Prostate gland (tissue), 2 donors: ENCODE measurements around the gene KCNG1. TPM values are rescaled to one million over a fixed set of nuclear protein-coding genes. Genes with fewer than 3 reads are reported as not detected.

Source experiments
- DNase-seq: peaks from one replicate; pipeline ENCODE4 v3.0.0-alpha.2; 2019; ENCODE audit warnings: low spot score
- H3K27ac ChIP-seq, 2 donors: fragments of 200-600 bp; sonication (generic); 2 replicates each; pipeline ENCODE4 v1.5.1; 2017 to 2019
- H3K27me3 ChIP-seq: fragments of 200-600 bp; sonication (generic); replicated peaks from 2 replicates; pipeline ENCODE4 v1.5.1; 2019; ENCODE audit not compliant: insufficient read depth
- H3K36me3 ChIP-seq, 2 donors: fragments of 200-600 bp; sonication (generic); 1 replicate in 1 of 2; 2 replicates in 1 of 2; pipeline versions ENCODE4 v1.5.1 to v1.8.1; 2017 to 2019
- H3K4me1 ChIP-seq: fragments of 200-600 bp; sonication (generic); replicated peaks from 2 replicates; pipeline ENCODE4 v1.5.1; 2019
- H3K4me3 ChIP-seq, 2 donors: fragments of 200-600 bp; sonication (generic); 2 replicates each; pipeline ENCODE4 v1.5.1; 2017 to 2019
- H3K9me3 ChIP-seq: fragments of 200-600 bp; sonication (generic); 2 replicates; pipeline ENCODE4 v1.5.1; 2017
- POLR2A ChIP-seq: fragments of 450-650 bp; IDR thresholded peaks from one replicate; pipeline ENCODE4 v1.6.1; 2016; ENCODE audit warnings: antibody characterized with exemption, mild to moderate bottlenecking
- POLR2AphosphoS5 ChIP-seq: sonication (generic); formaldehyde crosslinking; IDR thresholded peaks from one replicate; pipeline ENCODE4 v1.6.1; 2017; ENCODE audit warnings: antibody characterized with exemption
- WGBS: methylation state at CpG from one replicate; pipeline ENCODE4 v1.1.5; 2018; 5-methylcytosine and 5-hydroxymethylcytosine counted together
- intact Hi-C: fragments of 100-400 bp; cut with DNase I; formaldehyde crosslinking; loops from one replicate; pipeline ENCODE4 v1.14.2; 2022
- total RNA-seq, 2 donors: library from RNA; depleted of rRNA; stranded (reverse); fragments of >200 nt; gene quantifications; one replicate each; pipeline ENCODE4 v1.1.0, GENCODE V29; 2016
- TF ChIP-seq, protein P1 (sequence below), 4 experiments: fragments of 200-600 bp in 2 of 4; fragments of 450-650 bp in 2 of 4; sonication (generic) in 2 of 4; IDR thresholded peaks; 1 replicate in 3 of 4; 2 replicates in 1 of 4; pipeline ENCODE4 v1.5.1; 2016 to 2019; ENCODE audit warnings: antibody characterized with exemption in 4 of 4, mild to moderate bottlenecking in 2 of 4, moderate library complexity in 2 of 4

The KCNG1 gene
- total RNA-seq, 2 donors from 2014 or later = 6.8 to 57.9 TPM

DNA sequence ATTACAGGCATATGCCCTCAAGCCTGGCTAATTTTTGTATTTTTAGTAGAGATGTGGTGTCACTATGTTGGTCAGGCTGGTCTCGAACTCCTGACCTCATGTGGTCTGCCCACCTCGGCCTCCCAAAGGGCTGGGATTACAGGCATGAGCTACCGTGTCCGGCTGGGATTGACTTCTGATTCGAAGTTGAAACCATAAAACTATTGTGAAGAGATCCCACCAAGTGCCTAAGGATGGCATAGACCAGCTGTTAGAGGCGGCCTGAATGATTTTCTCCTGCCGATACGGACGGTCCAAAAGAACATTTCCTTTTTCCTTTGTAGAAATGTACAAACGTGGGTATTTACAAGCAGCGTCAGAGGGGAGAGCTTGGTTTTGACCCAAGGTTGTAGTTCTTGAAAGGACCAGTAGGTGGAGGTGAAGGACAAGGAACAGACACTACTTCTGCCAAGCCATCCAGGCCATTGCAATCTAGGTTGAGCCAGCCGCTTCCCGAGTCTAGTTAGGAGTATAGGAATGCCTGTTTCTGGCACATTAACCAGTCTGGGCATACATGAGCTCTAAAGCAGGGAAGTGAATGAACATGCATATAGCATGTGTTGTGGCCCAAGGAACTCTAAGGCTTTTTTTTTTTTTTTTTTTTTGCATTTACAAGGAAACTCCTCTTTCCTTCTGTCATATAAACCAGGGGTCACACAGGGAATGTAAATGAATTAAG lies 35.3 kb downstream of the KCNG1 start:
- Histone ChIP-seq H3K27me3 (no peaks in the 10 kb centered on the region), H3K9me3 (no peaks in the 10 kb centered on the region), H3K36me3 (no peaks in the 10 kb centered on the region), H3K27ac (peak overlapping the region in 1 of 2 donors; percentile 17), H3K4me1 (no peaks in the 10 kb centered on the region), H3K4me3 (no peak overlapping the region)
- TF ChIP-seq, protein P1, sequence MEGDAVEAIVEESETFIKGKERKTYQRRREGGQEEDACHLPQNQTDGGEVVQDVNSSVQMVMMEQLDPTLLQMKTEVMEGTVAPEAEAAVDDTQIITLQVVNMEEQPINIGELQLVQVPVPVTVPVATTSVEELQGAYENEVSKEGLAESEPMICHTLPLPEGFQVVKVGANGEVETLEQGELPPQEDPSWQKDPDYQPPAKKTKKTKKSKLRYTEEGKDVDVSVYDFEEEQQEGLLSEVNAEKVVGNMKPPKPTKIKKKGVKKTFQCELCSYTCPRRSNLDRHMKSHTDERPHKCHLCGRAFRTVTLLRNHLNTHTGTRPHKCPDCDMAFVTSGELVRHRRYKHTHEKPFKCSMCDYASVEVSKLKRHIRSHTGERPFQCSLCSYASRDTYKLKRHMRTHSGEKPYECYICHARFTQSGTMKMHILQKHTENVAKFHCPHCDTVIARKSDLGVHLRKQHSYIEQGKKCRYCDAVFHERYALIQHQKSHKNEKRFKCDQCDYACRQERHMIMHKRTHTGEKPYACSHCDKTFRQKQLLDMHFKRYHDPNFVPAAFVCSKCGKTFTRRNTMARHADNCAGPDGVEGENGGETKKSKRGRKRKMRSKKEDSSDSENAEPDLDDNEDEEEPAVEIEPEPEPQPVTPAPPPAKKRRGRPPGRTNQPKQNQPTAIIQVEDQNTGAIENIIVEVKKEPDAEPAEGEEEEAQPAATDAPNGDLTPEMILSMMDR (IDR thresholded peaks at IDR 0.05) = peak; percentile 69 to 95 (median 80)
- no peak for TF ChIP-seq POLR2A
- TF ChIP-seq POLR2AphosphoS5 = peak; percentile 71
- intact Hi-C loops = loop anchor here (2.0 to 10.0 kb wide), 4 partner anchors 319 to 1097 kb away; no protein-coding TSS in a partner anchor
- peak; percentile 82 for DNase-seq
- 5% methylated on average over 13 of the region's 13 CpGs for WGBS

DNA sequence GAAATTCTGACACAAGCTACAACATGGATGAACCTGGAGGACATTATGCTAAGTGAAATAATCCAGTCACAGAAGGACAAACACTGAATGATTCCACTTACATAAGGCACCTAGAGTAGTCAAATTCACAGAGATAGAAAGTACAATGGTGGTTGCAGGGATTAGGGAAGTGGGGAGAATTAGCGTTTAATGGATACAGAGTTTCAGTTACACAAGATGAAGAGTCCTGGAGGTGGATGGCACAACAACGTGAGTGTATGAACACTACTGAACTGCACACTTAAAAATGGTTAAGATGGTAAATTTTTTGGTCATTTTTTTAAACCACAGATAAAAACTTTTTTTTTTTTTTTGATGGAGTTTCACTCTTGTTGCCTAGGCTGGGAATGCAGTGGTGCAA lies 39.6 kb downstream of the KCNG1 start:
- DNase-seq = no peak
- Histone ChIP-seq H3K27ac (no peak overlapping the region), H3K9me3 (no peaks in the 10 kb centered on the region), H3K4me3 (no peak overlapping the region), H3K36me3 (no peaks in the 10 kb centered on the region), H3K27me3 (no peaks in the 10 kb centered on the region), H3K4me1 (peaks cover 3% of the 10 kb centered on the region)
- WGBS = 50% methylated on average over 2 of the region's 2 CpGs
- TF ChIP-seq POLR2A = no peak
- TF ChIP-seq, protein P1 (IDR thresholded peaks at IDR 0.05) = no peak
- TF ChIP-seq POLR2AphosphoS5 = no peak
- intact Hi-C loops = loop anchor here (10.0 kb wide), 3 partner anchors 611 to 1101 kb away; no protein-coding TSS in a partner anchor

- Histone ChIP-seq H3K4me1 (peaks cover 3% of the 10 kb centered on the region), H3K9me3 (no peaks in the 10 kb centered on the region), H3K27me3 (no peaks in the 10 kb centered on the region), H3K27ac (no peak overlapping the region), H3K4me3 (no peak overlapping the region), H3K36me3 (no peaks in the 10 kb centered on the region)
- WGBS = 32% methylated on average over 4 of the region's 4 CpGs
- peak; percentile 86 for DNase-seq
- intact Hi-C loops = loop anchor here (10.0 kb wide), 3 partner anchors 612 to 1102 kb away; no protein-coding TSS in a partner anchor
- TF ChIP-seq, protein P1 (IDR thresholded peaks at IDR 0.05) = no peak
- TF ChIP-seq POLR2AphosphoS5 = peak; percentile 82
Observed at GRCh38 chr20:50982363-50982762, 40.5 kb downstream of the KCNG1 start.

DNA sequence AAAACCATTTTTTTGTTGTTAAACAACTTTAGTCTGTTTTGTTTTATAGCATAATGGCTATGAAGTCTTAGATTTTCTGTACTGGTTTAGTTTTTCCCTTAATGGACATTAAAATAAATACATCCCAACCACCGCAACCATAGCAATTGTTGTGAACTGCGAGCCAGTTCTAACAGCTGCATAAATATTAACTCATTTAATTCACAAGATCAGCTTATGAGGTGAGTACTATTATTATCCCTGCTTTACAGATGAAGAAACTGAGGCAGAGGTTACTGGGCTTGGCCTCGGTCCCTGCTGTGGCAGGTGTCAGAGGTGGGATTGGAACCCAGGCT lies 41.2 kb downstream of the KCNG1 start:
- TF ChIP-seq, protein P1 (IDR thresholded peaks at IDR 0.05) = peak in 1 of 4 experiments; percentile 5
- TF ChIP-seq POLR2A = no peak
- intact Hi-C loops = loop anchor here (10.0 kb wide), 3 partner anchors 613 to 1103 kb away; no protein-coding TSS in a partner anchor
- WGBS = 88% methylated on average over 3 of the region's 3 CpGs
- H3K4me1 ChIP-seq = peaks cover 3% of the 10 kb centered on the region
- no peak for DNase-seq
- H3K27ac ChIP-seq = no peak overlapping the region
- no peaks in the 10 kb centered on the region for H3K36me3 ChIP-seq
- H3K27me3 ChIP-seq = no peaks in the 10 kb centered on the region
- H3K4me3 ChIP-seq = no peak overlapping the region
- no peaks in the 10 kb centered on the region for H3K9me3 ChIP-seq
